HG02943 (cell line): ENCODE measurements around the gene UBE2QL1.

Source experiments
- ATAC-seq: cut with Tn5 transposase; IDR thresholded peaks from one replicate; pipeline ENCODE4 v1.9.1; 2021; ENCODE audit warnings: mild to moderate bottlenecking, low read depth, moderate library complexity; ENCODE audit not compliant: unreplicated experiment

Gene UBE2QL1

DNA sequence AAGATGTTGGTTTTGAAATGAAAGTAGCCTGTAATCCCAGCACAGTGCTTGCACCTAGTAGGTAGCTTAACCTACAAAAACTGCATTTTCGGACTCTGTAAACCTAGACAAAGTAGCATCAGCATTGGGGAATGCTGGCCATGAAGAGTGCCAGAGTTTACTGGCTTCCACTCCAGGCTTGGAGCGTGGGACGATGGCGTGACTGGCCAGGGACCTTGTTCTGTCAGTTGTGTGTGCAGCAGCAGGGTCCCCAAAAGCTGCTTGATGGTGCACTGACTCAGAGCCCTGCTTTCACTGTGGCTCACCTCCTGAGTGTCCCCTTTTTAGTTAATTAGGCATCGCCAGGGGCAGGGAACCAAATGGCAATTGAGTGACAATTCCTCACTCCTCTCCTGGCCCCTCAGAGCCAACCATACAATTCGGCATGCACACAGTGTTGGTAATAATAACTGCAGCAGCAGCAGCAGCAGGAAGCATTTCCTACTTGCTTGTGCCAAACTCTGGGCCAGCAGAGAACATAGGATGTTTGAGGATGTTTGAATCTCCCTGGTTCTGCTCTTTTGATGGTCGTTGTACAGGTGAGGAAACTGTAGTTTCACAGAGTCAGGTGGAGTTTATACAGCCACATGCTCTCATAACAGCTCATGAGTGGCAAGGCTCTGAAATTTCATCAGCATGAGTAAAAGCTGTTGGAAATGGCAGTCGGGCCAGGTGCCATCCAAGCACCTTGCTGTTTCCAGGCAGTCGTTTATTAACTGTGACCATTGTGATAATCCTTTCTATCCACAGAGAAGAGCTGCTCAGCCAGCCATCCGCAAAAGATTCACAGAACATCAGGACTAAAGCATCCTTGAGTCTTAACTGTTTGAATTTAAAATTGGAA, 4.2 kb downstream of the UBE2QL1 start:
- no peak for ATAC-seq

DNA sequence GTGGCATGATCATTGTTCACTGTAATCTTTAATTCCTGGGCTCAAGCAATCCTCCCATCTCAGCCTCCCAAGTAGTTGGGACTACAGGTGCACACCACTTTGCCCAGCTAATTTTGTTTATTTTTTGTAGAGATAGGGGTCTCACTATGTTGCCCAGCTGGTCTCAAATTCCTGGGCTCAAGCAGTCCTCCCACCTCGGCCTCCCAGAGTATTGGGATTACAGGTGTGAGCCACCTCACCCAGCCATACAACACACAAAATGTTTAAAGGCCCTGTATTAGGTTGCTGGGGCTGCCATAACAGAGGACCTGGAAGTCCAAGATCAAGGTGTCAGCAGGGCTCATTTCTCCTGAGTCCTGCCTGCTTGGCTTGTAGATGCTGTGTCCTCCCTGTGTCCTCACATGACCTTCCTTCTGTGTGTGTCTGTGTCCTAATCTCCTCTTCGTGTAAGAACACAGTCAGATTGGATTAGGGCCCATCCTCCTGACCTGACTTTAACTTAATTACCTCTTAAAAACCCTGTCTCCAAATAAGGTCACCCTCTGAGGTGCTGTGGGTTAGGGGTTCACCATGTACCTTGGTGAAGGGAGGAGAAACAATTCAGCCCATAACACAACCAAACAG, 5.4 kb downstream of the UBE2QL1 start:
- no peak for ATAC-seq

DNA sequence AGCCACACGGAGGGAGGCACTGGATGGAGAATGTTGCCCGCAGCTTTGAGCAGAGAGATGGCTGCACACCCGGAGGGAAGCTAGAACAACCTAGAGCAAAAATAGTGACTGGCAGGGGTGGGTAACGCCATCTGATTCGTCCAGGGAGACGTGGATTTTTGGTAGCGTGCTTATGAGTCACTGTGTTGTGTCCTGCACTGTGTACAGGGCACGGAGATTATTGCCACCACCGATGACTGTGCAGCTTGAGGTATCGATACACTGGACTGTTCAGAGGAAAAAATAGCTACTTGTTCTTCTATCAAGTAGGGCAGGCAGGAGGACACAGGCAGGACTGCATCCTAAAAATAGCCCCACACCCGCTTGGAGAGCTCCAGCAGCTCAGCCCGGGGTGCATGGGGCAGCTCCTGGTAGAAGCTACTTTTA, 6.0 kb downstream of the UBE2QL1 start:
- ATAC-seq, result no peak

DNA sequence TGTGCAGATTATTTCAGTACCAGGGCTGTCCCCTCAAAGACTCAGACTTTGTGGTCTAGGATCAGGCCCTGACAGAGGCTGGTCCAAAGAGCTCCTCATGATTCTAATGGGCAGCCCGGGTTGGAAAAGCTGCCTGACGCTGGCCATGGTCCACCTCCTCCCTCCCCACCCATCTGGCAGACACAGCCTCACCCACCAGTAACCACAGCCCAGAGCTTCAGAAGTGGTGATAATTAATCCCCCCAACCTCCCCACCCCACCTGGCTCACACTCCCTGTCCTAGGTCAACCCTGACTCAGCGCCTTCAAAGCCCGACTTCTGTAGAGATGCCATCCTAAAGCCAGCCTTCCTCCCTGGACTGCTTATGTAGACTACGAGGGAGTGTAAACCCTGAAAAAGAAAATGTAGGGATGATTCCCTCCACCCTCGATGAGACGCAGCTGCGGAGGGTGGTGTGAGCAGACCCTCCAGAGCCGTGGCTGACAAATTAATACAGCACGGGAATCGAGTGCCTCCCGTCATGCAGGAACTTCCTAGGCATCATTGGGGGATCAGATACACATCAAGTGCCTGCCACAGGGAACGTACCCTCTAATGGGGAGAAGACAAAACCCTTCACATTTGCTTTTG, 7.0 kb downstream of the UBE2QL1 start:
- ATAC-seq, result no peak

DNA sequence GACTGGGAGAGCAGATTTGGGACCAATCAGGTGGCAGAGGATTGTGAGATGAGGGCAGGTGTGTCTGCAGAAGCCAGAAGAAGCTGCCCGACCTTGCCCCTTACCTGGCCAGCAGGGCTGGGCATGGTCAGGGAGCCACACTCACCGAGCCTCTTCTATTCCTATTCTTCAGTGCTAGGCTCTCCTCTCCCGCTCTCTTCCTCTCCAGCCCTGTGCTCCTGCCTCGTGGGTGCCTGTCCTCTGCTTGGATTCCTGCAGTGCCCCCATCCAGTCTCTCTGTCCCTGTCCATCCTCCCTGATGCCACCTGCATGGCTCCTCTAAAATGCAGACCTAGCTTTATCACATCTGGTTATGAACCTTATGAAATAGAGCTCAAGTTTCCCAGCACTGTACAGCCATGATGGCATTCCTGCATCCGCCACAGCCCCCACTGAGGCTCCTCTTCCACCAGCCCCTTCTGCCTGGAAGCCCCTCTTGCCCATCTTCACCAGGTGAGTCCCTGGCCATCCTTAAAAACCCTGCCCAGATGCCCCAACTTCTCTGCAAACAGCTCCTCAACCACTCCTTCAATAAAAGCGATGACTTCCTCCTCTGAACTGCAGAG, 8.2 kb downstream of the UBE2QL1 start:
- ATAC-seq, result no peak

DNA sequence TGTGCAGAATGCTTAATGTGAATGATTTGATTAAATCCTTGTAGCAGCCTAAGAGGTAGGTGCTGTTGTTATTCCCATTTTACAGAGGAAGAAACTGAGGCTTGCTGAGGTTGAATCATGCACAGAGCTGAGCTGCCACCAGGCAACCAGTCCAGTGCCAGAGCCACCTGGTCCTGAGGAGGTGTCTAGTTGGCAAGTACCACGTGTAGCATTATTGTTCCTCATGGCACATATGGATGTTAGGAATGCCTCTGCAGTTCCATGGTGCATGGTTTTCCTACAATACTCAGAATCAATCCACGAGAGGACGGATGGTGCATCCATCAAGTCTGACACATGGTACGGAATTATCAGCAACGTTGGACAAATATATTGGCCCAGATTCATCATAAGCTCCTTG, 8.9 kb downstream of the UBE2QL1 start:
- ATAC-seq, result no peak

DNA sequence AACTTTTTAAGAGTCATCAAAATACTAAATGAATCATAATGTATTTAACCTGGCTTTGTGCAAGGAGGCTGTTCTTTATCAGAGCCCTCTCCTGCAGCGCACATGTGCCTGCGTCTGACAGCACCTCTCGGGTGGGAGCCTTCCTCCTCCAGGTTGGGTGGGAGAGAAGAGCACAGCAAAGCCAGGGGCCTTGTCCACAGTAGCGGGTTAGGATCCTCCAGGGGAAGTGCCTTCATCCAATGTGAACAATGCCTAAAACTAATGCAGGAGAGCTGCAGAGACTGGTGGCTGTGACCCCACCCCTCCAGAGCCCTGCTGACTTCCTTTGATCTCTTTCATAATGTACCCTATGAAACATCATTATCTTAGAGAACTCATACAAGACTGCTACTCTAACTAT, 10.2 kb downstream of the UBE2QL1 start:
- no peak for ATAC-seq

DNA sequence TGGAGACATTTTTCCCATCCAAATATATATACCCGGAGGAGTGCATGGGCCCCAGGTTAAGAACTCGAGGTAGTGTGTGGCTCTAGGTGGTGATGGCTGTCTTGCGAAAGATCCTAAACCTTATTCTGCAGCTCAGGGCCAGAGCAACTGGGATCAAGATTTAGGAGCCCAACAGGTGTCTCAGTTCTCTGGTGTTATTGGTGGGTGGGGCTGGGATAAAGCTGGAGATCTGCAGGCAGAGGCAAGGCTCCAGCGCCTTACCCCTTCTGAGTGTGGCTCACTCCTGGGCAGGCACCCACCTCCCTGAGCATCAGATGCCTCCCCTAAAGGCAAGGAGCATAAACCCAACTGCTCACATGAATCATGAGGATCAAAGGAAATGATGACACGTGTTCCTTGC, 11.2 kb downstream of the UBE2QL1 start:
- no peak for ATAC-seq

DNA sequence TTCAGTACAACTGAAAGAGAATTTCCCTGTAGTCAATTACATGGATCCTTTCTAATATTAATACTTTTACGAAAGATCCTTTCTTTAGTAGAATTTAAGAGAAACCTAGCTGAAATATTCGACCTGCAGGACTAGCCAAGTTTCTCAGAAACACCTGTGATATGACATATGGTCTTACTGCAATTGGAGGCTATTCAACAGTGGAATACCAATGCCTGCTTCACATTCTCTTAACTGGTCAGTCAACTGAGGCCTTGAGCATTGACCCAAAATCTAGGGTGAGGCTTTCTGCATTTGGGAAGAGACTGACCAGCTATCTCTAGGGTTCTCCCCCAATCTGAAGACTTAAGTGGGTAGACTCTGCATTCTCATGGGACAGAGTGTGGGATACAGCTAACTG, 12.3 kb downstream of the UBE2QL1 start:
- ATAC-seq, result no peak

DNA sequence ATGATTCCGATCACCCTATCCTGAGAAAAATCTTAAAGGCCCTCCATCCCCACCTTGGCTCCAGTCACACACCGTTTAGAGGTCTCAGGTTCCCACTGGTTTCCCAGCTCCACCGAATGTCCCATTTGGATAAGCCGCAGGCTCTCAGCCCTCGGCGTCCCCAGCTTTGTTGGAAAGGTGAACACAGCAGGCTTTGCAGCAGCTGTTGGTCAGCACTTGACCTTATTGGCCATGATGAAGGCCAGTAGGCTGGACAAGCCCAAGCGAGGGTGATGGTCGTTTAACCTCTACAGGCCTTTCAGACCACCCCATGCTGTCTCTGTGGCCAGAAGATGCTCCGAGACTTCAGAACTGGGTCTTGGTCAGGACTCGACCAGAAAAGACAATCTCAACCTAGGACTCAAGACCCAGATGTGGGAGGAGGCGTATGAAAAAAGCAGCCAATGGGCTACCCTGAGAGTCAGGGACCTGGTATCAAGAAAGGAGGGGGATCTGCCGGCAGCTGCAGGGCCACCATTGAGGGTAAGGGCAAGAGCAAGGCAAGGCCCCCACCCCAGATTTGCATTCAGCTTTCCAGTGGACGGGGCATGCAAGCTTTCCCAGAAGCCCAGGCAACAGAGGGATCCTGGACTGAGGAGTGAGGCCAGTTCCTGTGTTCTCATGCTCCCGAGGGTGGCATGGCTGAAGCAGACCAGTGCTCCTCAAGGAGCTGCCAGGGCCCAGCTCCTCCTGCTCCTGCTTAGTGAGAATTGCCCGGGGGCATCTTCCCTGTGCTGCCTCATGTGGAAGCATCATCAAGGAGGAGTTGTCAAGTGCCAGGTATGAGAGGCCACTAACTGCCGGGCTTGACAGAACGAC, 13.4 kb downstream of the UBE2QL1 start:
- no peak for ATAC-seq

DNA sequence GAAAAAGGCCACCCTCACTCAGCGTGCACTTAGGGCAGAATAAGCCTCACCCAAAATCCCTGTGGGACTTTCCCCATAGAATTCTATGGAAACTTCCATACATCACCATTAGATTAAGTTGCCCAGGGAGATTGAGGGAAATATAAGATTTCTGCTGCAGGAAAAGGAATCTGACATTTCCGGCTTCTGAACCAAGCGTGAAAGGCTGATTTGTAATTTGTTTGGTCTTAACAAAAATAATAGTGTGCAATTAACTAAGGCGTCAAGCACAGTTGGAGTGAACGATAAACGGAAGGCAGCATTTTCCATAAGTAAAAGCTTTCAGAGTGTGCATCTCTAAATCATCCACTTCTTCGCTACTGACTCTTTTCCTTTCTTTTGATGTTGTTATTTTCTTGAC, 14.0 kb downstream of the UBE2QL1 start:
- no peak for ATAC-seq

DNA sequence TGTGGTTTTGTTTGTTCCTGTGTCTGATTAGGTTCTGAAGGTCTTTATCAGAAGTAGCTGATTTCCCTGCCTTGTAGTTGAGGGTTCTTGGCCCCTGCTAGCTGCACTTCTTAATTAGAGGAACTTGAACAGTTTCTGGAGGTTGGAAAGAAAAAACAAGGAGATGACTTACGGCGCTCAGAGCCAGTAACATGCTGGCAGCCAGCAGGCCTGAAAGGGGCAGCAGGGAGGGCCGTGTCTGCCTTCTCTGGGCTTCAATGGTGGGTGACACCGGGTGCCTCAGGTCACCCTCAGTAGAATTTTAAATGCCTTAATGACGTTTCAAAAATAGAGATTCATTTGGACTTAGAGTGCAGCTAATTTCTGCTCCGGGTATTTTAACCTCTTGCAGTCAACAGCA, 15.8 kb downstream of the UBE2QL1 start:
- ATAC-seq, result no peak

DNA sequence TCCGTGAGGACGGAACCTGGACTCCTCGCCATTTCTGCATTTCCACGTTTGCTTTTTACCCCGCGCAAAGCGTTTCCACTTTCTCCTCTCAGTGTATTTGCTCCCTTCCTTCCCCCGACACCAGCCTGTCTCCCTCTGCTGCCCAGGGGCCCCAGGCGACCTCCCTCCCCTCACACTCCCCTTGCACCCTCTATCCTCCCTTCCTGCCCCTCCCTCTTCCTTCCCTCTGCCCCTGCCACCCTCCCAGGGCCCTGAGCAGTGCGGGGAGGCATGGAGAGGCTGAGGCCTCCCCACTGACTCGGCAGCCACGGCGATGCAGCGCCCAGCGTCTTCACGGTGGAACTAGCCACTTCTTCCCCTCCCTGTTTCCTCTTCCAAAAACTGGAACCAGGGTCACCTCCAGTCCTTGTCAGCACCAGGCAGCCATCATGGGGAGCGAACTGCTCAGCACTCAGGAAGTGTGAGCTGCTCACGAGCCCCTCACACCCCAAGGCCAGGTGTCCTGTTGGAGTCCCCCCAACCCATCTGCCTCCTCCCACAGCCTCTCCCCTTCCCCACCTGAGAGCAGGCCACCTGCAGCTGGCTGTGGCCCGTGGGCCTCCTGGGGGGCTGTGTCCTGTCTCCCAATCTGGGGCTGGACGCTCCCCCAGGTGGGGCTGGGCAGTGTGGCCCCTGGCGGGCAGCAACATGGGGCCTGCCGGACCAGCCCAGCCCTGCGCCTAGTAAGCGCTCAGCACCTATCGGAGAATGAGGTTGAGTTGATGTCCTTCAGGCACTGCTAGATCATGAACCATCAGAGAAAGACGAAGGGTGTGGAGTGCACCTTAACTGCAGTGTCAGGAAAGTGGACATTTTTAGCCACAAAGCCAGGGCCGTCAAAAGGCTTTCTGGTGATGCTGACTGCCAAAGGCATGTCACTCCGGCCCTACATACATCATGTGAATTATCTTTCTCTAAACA, 17.5 kb downstream of the UBE2QL1 start:
- ATAC-seq, result no peak

DNA sequence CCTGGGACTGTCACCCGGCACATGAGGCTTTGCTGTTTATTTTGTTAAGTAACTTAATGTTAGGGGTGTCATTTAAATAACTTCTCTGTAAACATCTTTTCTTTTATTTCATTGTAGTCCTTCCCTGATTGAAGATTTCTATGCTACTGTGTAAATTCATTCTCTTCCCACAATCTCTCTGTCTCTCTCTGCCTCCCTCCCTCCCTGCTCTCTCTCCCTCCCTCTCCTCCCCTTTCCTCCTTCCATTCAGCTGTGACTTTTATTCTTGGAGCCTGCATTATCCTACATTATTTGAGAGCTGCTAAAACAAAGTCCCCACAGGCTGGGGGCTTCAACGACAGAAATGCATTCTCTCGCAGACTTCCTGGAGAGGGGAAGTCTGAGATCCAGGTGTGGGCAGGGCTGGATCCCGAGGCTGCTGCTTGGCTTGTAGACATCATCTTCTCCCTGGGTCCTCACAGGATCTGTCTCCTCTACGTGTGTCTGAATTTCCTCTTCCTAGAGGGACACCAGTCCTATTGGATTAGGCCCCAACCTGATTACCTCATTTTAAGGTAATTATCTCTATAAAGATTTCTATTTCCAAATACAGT, 18.4 kb downstream of the UBE2QL1 start:
- no peak for ATAC-seq

DNA sequence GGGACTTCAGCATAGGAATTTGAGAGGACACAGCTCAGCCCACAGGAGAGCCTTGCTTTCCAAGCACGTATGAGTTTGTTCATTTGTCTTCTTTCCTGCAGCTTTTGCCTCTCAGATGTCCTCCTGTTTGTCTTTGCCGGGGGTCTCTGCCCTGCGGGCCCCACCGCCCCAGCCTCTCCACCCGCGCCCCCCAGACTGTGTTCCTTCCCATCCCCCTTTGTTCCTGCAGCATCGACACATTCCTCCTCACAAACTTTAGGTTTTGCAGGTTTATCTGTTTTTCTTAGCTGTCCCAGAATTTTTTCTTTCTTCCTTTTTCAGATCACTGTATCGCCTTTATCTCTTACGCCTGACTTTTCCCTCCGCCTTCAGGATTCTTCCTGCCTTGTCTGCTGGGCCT, 18.9 kb downstream of the UBE2QL1 start:
- no peak for ATAC-seq

DNA sequence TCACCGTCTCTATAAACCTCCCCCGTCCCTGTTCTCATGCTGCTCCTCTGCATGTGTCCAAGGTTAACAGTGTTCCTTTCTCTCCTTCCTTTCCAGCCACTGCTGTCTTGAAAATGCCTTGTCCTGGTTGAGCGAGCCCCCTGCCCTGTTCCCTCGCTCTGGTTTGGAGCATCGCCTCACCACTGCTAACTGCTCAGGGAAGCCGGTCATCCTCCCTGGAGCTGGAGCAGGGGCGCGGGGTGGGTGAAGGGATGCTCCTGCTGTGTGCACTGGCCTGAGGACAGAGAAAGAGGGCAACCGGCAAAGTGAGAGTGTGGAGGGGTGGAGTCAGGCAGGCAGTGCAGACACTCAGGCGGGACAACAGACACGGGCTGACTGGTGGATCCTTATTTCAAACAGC, 19.4 kb downstream of the UBE2QL1 start:
- no peak for ATAC-seq

DNA sequence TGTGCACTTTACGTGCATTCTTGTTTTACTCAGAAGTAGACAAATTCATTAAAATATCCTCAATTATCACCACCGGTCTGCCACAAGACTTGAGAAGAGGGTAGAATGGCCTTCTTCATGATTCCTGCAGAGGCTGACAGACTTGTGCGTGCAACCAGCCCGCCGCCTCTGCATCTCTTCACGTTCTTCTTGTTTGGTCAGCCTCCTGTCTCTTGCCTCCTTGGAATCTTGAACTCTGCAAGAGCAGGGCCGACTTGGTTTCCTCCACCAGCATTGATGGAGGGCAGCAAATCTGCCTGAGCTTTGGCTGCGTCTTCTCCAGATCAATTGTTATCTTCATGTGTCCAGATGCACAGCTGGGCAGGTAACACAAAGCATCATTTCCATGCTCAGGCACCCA, 20.2 kb downstream of the UBE2QL1 start:
- ATAC-seq, result no peak

DNA sequence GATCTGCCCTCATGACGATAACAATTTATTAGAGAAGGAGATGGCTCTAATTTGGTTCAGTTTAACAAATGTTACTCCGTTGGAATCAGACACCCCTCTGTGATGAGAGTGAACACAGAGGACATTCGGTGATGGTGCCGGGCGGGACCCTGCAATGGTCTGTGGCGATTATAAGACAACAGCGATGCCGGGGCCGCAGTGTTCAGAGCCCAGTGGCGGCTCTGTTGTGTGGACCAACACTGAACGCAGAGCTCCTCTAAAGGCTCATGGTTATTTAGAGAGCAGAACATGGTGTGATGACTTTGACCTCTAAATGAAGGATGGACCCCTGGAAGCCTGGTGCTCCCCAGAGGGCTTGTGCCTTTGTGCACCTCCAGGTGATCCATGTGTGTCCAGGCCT, 21.2 kb downstream of the UBE2QL1 start:
- ATAC-seq, result no peak

DNA sequence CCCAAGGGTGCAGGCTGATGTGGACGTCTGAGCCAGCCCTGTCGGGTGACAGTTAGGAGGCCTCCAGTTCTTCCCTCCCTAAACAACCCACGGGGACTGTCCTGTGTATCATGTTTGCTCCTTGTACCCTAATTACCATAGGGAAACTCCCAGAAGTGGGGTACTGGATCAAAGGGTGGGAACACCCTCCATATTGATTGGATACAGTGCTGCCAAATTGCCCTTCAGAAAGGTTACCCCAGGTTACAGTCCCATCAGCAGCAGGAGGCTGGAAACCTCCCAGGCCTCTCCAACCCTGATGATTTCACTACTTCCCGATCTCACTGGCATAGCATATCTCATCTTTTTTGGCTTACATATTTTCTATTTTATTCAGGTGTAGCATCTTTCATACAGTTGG, 22.0 kb downstream of the UBE2QL1 start:
- ATAC-seq, result no peak
